Measurements from ENCODE around the gene DPEP1. TPM values are rescaled to one million over a fixed set of nuclear protein-coding genes. Genes with fewer than 3 reads are reported as not detected.

The DPEP1 gene
- total RNA-seq, 1 donor from 2014 or later: 0.24 TPM

DNA sequence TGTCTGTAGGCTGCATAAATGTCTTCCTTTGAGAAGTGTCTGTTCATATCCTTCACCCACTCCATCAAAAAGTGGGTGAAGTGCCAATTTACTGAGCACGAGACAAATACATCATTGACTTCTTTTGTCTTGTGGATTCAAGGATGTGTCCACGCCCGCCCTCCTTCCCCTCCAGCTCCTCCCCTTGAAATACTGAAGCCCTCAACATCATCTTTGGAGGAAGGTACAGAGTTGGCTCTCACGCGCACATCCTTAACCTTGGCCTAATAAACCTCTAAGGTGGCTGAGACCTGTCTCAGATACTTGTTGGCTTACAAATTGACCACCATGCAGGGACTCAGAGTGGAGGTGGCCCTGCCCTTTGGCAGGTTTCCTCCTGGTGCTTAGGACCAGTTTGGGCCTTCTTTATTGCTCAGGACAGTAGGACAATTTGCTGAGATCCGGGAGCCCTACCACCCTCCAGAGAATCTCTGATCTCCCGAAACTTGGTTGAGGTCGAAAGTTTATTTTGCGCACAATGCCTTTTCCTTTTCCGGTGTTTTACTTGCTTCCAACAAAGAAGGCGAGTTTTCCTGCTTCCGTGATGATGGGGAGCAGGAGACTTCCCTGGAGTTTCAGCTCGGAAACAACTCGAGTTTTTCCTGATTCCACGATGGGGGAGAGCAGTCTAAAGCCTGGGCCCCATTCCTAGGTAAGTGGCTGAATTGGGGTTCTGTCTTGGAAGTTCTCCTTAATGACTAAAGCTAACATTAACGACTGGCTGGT is 58.9 kb downstream of the DPEP1 start:
- H3F3A ChIP-seq (ENCODE audit: low read depth): no peaks in the 10 kb centered on the region
- Mint-ChIP-seq H3K4me3 (no peak overlapping the region), H3K27me3 (ENCODE audit: insufficient read depth, low read depth) (no peaks in the 10 kb centered on the region), H3K36me3 (peaks cover 32% of the 10 kb centered on the region), H3K9me3 (peaks cover 14% of the 10 kb centered on the region), H3K4me1 (no peaks in the 10 kb centered on the region), H3K27ac (no peak overlapping the region)
- DNase-seq (ENCODE audit: low spot score): no peak
- H3K79me2 ChIP-seq (ENCODE audit: low read depth): no peaks in the 10 kb centered on the region
- no peaks in the 10 kb centered on the region for H4K20me1 ChIP-seq (ENCODE audit: low read depth)
- peaks cover 7% of the 10 kb centered on the region for H3K9me3 ChIP-seq (ENCODE audit: low read depth)
- H3K27ac ChIP-seq: no peak overlapping the region
- no peak overlapping the region for H2AFZ ChIP-seq (replicated peaks)
- no peak overlapping the region for H3K4me3 ChIP-seq
- H3K4me2 ChIP-seq: no peak overlapping the region
- no peaks in the 10 kb centered on the region for H3K27me3 ChIP-seq
- H3K9ac ChIP-seq: no peak overlapping the region
- no peaks in the 10 kb centered on the region for H3K4me1 ChIP-seq
- TF ChIP-seq EZH2 (IDR thresholded peaks at IDR 0.05): no peak
- TF ChIP-seq EZH2phosphoT487 (IDR thresholded peaks at IDR 0.05): no peak
- TF ChIP-seq, protein P1, sequence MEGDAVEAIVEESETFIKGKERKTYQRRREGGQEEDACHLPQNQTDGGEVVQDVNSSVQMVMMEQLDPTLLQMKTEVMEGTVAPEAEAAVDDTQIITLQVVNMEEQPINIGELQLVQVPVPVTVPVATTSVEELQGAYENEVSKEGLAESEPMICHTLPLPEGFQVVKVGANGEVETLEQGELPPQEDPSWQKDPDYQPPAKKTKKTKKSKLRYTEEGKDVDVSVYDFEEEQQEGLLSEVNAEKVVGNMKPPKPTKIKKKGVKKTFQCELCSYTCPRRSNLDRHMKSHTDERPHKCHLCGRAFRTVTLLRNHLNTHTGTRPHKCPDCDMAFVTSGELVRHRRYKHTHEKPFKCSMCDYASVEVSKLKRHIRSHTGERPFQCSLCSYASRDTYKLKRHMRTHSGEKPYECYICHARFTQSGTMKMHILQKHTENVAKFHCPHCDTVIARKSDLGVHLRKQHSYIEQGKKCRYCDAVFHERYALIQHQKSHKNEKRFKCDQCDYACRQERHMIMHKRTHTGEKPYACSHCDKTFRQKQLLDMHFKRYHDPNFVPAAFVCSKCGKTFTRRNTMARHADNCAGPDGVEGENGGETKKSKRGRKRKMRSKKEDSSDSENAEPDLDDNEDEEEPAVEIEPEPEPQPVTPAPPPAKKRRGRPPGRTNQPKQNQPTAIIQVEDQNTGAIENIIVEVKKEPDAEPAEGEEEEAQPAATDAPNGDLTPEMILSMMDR (IDR thresholded peaks at IDR 0.05): no peak
- peaks cover 5% of the 10 kb centered on the region for H3K36me3 ChIP-seq

- Histone ChIP-seq H3K36me3 (peaks cover 22% of the 10 kb centered on the region), H3K4me1 (no peaks in the 10 kb centered on the region), H2AFZ (replicated peaks) (no peak overlapping the region), H3K4me2 (no peak overlapping the region), H3F3A (ENCODE audit: low read depth) (no peaks in the 10 kb centered on the region), H4K20me1 (ENCODE audit: low read depth) (no peaks in the 10 kb centered on the region), H3K79me2 (ENCODE audit: low read depth) (no peaks in the 10 kb centered on the region), H3K27me3 (no peaks in the 10 kb centered on the region), H3K4me3 (no peak overlapping the region), H3K27ac (no peak overlapping the region), H3K9ac (no peak overlapping the region), H3K9me3 (ENCODE audit: low read depth) (peaks cover 22% of the 10 kb centered on the region)
- Mint-ChIP-seq H3K36me3 (peaks cover 42% of the 10 kb centered on the region), H3K4me3 (no peak overlapping the region), H3K27ac (no peak overlapping the region), H3K27me3 (ENCODE audit: insufficient read depth, low read depth) (peaks cover 2% of the 10 kb centered on the region), H3K9me3 (peaks cover 42% of the 10 kb centered on the region), H3K4me1 (no peaks in the 10 kb centered on the region)
- peak; percentile 32 for DNase-seq (ENCODE audit: low spot score)
- TF ChIP-seq, protein P1 (IDR thresholded peaks at IDR 0.05): no peak
- TF ChIP-seq EZH2 (IDR thresholded peaks at IDR 0.05) (no peak), EZH2phosphoT487 (IDR thresholded peaks at IDR 0.05) (no peak)
Observed at GRCh38 chr16:89678258-89678657, 64.8 kb downstream of the DPEP1 start.

GRCh38 chr16:89685916-89686315 is 72.5 kb downstream of the DPEP1 start:
- peaks cover 49% of the 10 kb centered on the region for H3K36me3 Mint-ChIP-seq

More at GRCh38 chr16:89685916-89686315, 72.5 kb downstream of the DPEP1 start:
- Mint-ChIP-seq H3K27me3 (ENCODE audit: insufficient read depth, low read depth) (peaks cover 13% of the 10 kb centered on the region), H3K27ac (no peak overlapping the region), H3K4me3 (peak overlapping the region; percentile 77), H3K4me1 (peaks cover 14% of the 10 kb centered on the region), H3K9me3 (peaks cover 24% of the 10 kb centered on the region)
- H3K4me1 ChIP-seq: peaks cover 5% of the 10 kb centered on the region
- TF ChIP-seq EZH2 (IDR thresholded peaks at IDR 0.05) (no peak), EZH2phosphoT487 (IDR thresholded peaks at IDR 0.05) (no peak)
- TF ChIP-seq, protein P1 (IDR thresholded peaks at IDR 0.05): no peak
- peaks cover 31% of the 10 kb centered on the region for H3K79me2 ChIP-seq (ENCODE audit: low read depth)
- H3K36me3 ChIP-seq: peaks cover 7% of the 10 kb centered on the region
- no peak overlapping the region for H3K27ac ChIP-seq
- H3K27me3 ChIP-seq: no peaks in the 10 kb centered on the region
- H2AFZ ChIP-seq (replicated peaks): no peak overlapping the region
- no peaks in the 10 kb centered on the region for H3K9me3 ChIP-seq (ENCODE audit: low read depth)
- DNase-seq (ENCODE audit: low spot score): no peak
- H3K4me2 ChIP-seq: no peak overlapping the region
- no peaks in the 10 kb centered on the region for H4K20me1 ChIP-seq (ENCODE audit: low read depth)
- no peak overlapping the region for H3K9ac ChIP-seq
- H3K4me3 ChIP-seq: no peak overlapping the region
- H3F3A ChIP-seq (ENCODE audit: low read depth): peaks cover 7% of the 10 kb centered on the region
